AG10803 (cell line): ENCODE data around the gene SMYD3.
"Not testable (repeated sequence)": the region's sequence is repeated elsewhere in the genome, so short reads cannot be mapped to it uniquely, and the experiment has no call there.

Experiments used
- DNase-seq: peaks from one replicate; pipeline ENCODE4 v3.0.0; 2010; ENCODE audit warnings: low read depth
- H3K4me3 ChIP-seq: 2 replicates; pipeline ENCODE4 v1.5.1; 2011; ENCODE audit warnings: mild to moderate bottlenecking, low read length, control low read depth
- CTCF ChIP-seq: conservative IDR thresholded peaks from 2 replicates; pipeline ENCODE4 v1.5.1; 2011; ENCODE audit warnings: mild to moderate bottlenecking, low read length, control low read depth, inconsistent platforms

SMYD3 gene

GRCh38 chr1:245948786-245949185 lies 558.3 kb downstream of the SMYD3 start:
- no peak for DNase-seq
- H3K4me3 ChIP-seq, result no peak overlapping the region
- TF ChIP-seq CTCF, result no peak

GRCh38 chr1:245946905-245947304 lies 560.2 kb downstream of the SMYD3 start:
- TF ChIP-seq CTCF, result no peak
- H3K4me3 ChIP-seq, result no peak overlapping the region
- peak; percentile 40 for DNase-seq

- DNase-seq, H3K4me3 ChIP-seq: not testable (repeated sequence)
Observed at GRCh38 chr1:245945136-245945535, 561.9 kb downstream of the SMYD3 start.

- H3K4me3 ChIP-seq, result no peak overlapping the region
- no peak for TF ChIP-seq CTCF
- no peak for DNase-seq
Observed at GRCh38 chr1:245942856-245943255, 564.2 kb downstream of the SMYD3 start.

GRCh38 chr1:245941771-245942170 lies 565.3 kb downstream of the SMYD3 start:
- not testable (repeated sequence) for H3K4me3 ChIP-seq, DNase-seq

GRCh38 chr1:245939756-245940345 lies 567.2 kb downstream of the SMYD3 start:
- no peak for TF ChIP-seq CTCF
- DNase-seq, result no peak
- no peak overlapping the region for H3K4me3 ChIP-seq

- H3K4me3 ChIP-seq, result no peak overlapping the region
- TF ChIP-seq CTCF, result no peak
- no peak for DNase-seq
Observed at GRCh38 chr1:245938046-245938435, 569.0 kb downstream of the SMYD3 start.

GRCh38 chr1:245937316-245938045 lies 569.6 kb downstream of the SMYD3 start:
- no peak for TF ChIP-seq CTCF
- no peak for DNase-seq
- no peak overlapping the region for H3K4me3 ChIP-seq
